Hepatocyte (in vitro differentiated cells): Measurements from ENCODE around the gene IGFL1.

Experiments used
- CTCF ChIP-seq: fragments of 200-600 bp; sonication (generic); IDR thresholded peaks from 2 replicates; pipeline ENCODE4 v1.5.1; 2016; ENCODE audit warnings: antibody characterized with exemption, mild to moderate bottlenecking; ENCODE audit not compliant: poor library complexity
- EZH2 ChIP-seq: fragments of 200-600 bp; sonication (generic); IDR thresholded peaks from 2 replicates; pipeline ENCODE4 v1.6.1; 2016; ENCODE audit warnings: antibody characterized with exemption, mild to moderate bottlenecking, borderline replicate concordance

- TF ChIP-seq CTCF (no peak), EZH2 (no peak)
Measured at GRCh38 chr19:46221152-46221551, 8.4 kb upstream of the IGFL1 start.
